T-helper 22 cell (primary cell): ENCODE measurements around the gene ATP8B3.

Experiments used
- DNase-seq: peaks from one replicate; pipeline ENCODE4 v3.0.0-alpha.2; 2020; ENCODE audit warnings: low read depth

ATP8B3 gene

DNA sequence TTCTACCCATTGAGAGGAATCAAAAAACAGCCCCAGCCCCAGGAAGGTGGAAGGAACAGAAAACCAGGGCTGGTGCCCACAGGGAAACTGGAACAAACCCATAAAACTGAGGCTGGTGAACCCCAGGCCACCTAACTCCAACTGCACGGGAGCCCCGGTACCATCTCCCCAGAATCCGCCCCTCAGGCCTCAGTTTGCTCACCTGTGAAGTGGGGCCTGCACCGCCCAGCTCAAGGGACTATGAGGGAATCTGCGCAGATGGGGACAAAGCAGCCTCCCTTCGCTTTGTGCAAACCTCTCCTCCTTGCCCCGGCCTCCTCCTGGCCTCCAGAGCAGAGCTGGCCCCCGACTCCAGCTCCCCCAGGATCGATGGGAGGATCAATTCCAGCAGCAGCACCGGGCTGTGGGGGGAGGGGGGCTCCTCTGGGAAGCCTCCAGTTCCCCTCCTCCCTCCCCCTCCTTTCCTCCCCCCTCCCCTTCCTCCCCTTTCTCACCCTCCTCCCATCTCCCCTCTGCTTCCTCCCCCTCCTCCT, 67.9 kb downstream of the ATP8B3 start:
- DNase-seq: no peak

DNA sequence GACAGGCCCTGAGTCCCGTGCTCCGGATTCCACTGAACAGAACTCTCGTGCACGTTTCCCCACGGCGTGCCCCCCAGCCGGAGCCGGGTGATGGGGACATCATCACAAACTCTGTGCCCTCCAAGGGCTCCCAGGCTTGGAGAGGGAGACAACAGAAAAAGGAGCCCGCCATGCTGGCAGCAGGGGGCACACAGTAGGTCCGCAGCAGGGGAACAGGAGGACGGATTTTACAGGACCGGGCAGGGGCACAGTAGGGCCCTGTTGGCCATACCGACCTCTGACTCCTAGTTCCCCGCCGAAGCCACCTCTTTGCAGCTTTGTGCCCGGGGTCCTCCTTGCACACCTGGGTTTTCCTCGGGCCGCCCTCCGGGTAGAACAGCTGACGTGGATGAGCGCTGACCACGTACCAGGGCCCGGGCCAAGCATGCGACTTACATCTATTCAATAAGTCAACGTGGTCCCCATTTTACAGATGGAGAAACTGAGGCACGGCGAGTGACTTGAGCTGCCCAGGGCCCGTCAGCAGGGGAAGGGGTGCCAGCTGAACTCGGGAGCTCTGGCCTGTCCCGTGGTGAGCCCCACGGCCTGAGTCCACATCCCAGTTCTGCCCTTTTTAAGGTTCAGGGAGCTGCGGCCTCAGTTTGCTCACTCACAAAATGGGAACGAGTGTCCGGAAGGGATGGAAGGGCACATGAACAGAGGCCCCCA, 68.9 kb downstream of the ATP8B3 start:
- DNase-seq: no peak

- no peak for DNase-seq
Observed at GRCh38 chr19:1739960-1740629, 72.0 kb downstream of the ATP8B3 start.

DNA sequence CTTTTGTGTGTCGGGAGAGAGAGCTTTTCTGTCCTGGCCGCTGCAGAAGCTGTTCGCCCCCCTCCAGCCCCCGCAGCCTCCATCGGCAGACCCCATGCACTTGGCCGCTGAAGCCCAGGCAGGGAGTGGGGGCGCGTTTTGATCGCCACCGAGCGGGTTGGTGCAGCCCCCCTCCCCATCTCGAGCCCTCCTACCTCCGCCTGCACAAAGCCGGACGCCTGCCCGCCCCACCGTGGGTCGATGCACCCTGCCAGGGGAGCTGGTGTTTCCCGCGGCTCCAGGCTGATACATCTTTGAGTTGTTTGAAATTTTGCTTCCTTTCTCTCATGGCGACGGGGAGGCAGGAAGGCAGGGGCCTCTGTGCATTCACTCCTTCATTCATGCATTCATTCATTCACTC, 75.1 kb downstream of the ATP8B3 start:
- DNase-seq: no peak

GRCh38 chr19:1736280-1736679, 75.8 kb downstream of the ATP8B3 start:
- DNase-seq: no peak

- no peak for DNase-seq
Observed at GRCh38 chr19:1734321-1734966, 77.6 kb downstream of the ATP8B3 start.
